HG03439 (cell line): ENCODE results near the gene PDE9A.

ENCODE experiments used
- ATAC-seq: cut with Tn5 transposase; IDR thresholded peaks from one replicate; pipeline ENCODE4 v1.9.1; 2021; ENCODE audit warnings: mild to moderate bottlenecking, moderate library complexity; ENCODE audit not compliant: unreplicated experiment

PDE9A gene

GRCh38 chr21:42753804-42754203 lies 100.4 kb downstream of the PDE9A start:
- no peak for ATAC-seq

DNA sequence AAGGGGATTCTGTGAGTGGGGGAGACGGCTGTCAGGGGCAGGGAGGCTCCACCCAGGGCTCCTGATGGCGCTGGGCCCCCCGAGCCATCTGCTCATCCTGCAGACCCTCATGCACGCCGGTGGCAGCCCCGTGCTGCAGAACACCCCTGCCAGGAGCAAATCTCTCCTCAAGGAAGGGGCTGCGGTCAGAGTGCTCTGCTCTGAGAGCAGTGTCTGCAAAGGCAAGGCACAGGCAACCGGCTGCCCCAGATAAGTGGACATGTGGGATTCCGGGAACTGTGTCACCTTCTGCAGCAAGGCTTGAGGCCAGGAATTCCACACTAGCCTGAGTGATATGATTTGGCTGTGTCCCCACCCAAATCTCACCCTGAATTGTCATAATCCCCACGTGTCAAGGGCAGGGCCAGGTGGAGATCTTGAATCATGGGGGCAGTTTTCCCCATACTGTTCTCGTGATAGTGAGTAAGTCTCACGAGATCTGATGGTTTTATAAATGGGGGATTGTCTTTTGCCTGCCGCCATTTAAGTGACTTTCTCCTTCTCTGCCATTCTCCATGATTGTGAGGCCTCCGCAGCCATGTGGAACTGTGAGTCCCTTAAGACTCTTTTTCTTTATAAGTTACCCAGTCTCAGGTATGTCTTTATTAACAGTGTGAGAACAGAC lies 101.0 kb downstream of the PDE9A start:
- no peak for ATAC-seq

DNA sequence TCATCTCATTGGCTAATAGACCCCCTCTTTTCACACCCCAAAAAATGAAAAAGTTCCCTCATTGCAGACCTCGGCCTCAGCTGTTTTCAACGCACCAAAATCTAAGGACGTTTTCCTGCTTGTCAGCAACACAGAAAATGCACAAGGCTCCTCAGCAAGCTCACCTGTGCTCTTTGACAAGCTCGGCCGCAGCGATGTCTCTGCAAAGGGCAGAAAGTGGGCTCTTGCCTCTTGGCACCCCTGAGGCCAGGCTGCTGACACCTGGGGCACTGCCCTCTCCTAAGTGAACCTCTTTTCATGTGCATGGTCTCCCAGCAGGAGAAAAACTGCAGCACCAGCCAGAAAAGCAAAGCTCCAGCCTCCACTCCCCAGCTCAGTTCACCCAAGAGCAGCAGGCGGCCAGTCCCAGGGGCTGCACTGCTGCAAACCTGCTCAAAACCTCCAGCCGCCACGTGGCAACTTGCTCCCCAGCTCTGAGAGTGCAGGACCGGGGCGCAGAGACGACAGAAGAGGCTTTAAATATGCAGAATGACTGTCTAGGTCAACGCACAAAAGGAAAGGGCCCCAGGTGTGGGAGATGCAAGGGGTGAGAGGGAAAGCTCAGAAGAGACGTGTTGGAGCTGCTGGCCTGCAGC lies 101.7 kb downstream of the PDE9A start:
- ATAC-seq, result no peak

GRCh38 chr21:42755766-42756579 lies 102.6 kb downstream of the PDE9A start:
- no peak for ATAC-seq

GRCh38 chr21:42756580-42757250 lies 103.3 kb downstream of the PDE9A start:
- ATAC-seq, result no peak

DNA sequence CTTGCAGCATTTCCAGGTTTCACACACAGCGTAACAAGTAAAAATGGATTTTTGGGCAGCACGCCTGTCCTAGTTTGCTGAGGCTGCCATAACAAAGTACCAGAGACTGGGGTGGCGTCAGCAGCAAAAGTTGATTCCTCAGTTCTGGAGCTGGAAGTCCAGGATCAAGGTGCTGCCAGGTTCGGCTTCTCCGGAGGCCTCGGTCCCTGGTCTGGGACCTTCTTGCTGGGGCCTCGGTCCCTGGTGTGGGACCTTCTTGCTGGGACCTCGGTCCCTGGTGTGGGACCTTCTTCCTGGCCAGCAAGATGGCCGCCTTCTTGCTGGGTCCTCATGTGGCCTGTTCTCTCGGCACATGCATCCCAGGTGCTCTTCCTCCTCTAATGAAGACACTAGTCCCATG lies 104.0 kb downstream of the PDE9A start:
- no peak for ATAC-seq

GRCh38 chr21:42757826-42758655 lies 104.6 kb downstream of the PDE9A start:
- ATAC-seq, result no peak

DNA sequence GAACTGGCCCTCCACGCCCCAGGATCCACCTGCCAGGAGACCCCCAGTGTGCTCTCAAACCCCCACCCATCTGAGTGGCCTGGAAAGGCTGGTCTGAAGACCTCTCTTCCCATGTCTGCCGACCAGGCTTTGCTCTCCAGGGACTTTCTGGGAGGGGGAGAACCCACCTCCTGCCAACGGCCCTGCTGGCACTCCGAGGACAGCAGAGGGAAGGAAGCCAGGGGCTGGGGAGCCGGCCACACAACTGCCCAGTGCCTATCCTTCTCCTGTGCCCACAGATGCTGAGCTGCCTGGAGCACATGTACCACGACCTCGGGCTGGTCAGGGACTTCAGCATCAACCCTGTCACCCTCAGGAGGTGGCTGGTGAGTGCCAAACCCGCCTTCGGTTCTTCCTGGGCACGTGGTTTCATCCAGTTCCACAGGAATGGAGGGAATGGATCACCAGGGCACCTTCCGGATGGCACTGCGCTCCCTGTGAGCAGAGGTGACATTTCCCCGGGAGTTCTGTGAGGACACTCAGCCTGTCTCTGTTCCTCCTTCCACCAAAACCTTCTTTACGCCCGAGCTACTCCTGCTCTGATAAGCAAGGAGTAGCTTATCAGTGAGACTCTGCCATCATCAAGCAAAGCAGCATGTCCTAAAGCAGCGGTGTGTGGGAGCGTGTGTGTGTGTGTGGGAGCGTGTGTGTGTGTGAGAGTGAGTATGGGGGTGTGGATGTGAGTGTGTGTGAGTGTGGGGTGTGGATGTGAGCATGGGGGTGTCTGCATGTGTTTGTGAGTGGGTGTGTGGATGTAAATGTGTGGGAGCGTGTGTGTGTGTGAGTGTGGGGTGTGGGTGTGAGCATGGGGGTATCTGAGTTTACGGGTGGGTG lies 105.5 kb downstream of the PDE9A start:
- no peak for ATAC-seq

DNA sequence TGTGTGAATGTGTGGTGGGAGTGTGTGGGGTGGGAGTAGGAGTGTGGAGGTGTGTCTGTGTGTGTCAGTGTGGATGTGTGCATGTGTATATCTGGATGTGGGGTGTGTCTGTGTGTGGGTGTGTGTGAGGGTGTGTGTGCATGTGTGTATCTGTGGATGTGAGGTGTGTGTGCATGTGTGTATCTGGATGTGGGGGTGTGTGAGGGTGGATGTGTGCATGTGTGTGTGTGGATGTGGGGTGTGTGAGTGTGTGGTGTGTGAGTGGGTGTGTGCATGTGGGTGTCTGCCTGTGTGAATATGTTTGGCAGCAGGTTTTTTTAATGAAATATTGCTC lies 106.1 kb downstream of the PDE9A start:
- no peak for ATAC-seq

GRCh38 chr21:42760361-42760950 lies 107.0 kb downstream of the PDE9A start:
- ATAC-seq, result no peak

DNA sequence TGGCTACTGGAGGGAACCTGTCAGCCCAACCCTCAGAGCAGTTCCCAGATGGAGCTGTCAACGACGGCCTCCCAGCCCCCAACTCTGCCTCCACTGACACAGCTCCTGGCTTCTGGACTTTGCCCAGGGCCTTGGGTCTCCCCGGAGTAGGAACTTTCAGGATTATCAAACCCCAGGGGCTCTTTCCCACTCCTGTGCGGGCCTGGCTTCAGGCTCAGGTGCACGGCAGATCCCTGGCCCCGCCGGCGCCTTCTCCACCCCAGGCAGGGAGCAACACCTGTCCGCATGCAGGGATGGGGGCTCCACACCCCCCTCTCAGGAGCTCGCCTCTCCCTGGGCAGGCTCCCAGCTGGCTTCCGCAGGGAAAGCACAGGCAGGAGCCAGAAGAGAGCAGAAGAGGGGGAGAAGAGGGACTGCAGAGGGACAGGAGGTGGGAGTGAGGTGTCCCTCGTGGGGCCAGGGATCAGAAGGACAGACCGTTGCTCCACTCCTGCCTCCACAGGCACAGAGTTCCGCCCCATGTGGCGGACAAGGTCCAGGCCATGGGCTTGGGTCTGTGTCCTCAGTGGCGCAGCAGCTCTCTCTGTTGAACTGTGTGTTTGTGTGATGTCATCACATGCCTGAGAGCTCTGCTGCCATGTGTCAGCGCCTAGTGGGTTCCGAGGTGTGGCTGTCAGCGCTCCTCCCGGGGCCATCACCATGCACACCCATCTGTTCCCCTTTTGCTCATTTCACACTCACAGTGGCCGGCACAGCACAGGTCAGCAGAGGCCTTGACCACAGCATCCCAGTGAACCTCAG lies 107.7 kb downstream of the PDE9A start:
- ATAC-seq, result no peak

DNA sequence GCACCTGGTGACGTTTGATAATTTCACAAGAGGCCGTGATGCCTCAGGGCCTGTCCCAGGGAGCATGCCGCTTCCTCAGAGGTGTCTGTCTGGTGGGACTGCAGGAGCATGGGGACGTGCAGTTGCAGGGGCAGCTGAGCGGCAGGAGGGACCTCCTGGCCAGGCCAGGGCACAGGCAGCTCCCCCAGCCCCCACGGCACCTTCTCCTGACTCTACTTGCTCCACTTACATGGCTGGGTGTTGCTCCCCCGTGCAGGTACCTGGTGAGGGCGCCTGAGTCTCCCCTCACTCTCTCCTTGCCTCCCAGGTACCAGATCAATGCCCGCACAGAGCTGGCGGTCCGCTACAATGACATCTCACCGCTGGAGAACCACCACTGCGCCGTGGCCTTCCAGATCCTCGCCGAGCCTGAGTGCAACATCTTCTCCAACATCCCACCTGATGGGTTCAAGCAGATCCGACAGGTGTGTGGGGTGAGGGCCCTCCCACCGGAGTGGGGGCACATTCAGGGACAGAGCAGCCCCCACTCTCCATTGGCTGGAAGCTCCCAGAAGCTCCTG lies 108.4 kb downstream of the PDE9A start:
- ATAC-seq, result no peak

DNA sequence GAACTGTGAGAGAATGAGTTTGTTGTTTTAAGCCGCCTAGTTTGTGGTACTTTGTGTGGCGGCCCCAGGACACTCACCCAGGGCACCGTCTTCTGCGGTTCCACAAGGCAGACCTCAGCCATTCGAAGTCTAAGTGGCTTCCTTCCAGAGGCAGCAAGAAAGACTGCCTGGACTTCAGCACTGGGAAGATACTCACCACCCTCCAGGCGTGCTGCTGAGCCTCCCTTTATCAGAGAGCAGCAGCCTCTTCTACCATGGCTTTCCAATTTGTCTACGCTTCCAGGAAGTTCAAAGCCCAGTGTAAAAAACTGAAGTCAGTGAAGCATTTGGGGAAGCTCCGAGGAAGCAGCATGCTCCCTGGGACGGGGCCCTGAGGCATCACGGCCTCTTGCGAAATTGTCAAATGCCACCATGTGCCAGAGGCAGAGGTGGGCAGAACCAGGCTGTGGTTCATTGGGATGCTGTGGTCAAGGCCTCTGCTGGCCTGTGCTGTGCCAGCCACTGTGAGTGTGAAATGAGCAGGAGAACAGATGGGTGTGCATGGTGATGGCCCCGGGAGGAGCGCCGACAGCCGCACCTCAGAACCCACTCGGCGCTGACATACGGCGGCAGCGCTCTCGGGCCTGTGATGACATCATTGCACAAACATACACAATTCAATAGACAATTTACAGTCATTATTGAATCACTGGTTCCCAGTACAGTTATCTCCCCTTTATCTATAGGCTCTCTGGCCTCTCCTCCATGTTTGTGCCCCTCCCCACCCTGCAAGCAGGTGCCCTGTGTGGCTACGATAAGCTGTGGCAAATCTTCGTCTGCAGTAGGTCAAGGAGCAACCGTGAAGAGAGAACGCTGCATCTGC lies 110.4 kb downstream of the PDE9A start:
- no peak for ATAC-seq

DNA sequence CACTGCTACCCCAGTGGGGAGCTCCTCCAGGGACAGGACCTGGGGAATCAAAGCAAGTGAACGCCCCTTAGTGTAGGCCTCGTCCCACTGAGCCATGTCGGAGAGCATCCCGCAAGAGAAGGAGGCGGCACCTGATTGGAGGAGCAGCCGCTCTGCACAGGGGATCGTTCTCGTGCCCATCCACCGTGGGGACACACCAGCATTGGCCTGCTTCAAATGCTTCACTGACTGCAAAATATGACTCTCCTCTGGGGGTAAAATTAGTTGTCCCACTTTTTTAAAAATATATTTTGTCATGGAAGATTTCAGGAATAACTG lies 111.0 kb downstream of the PDE9A start:
- no peak for ATAC-seq

GRCh38 chr21:42764883-42765282 lies 111.5 kb downstream of the PDE9A start:
- ATAC-seq, result no peak

DNA sequence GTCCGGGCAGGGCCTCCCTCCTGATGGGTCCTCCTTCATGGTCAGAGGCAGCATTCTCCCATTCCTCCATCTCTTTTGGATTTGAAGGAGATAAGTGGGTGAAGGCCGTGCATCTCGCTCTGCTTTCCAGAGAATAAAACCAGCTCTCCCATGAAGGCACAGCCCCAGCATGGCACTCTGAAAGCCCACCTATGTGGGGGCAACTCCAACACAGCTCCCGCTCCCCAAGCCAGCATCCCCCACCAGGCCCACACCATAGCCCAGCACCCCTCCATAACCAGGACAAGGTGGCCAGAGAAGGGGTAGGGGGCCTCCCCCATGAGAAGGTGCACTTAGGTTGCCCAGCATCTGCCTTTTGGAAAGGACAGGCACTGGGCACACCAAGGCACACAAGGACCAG lies 112.2 kb downstream of the PDE9A start:
- ATAC-seq, result no peak

- ATAC-seq, result no peak
Observed at GRCh38 chr21:42766739-42767560, 113.5 kb downstream of the PDE9A start.
